ENCODE data around the gene CFAP20. TPM values are rescaled to one million over a fixed set of nuclear protein-coding genes. Genes with fewer than 3 reads are reported as not detected.

The CFAP20 gene
- total RNA-seq, 1 donor, result 26.1 TPM

GRCh38 chr16:58128181-58128631 lies 975 bp downstream of the CFAP20 start:
- no peak for TF ChIP-seq CTCF (IDR thresholded peaks at IDR 0.05; ENCODE audit: extremely low read depth, low read depth, low read length)

GRCh38 chr16:58127634-58128033 lies 1.5 kb downstream of the CFAP20 start:
- TF ChIP-seq CTCF (IDR thresholded peaks at IDR 0.05; ENCODE audit: extremely low read depth, low read depth, low read length), result peak; percentile 31
- H3K79me2 ChIP-seq (ENCODE audit: insufficient read depth, low read length), result peaks cover 60% of the 10 kb centered on the region
- H4K20me1 ChIP-seq (ENCODE audit: insufficient read depth, low read length), result peaks cover 39% of the 10 kb centered on the region
- H2AFZ ChIP-seq (ENCODE audit: low read length), result no peak overlapping the region
- peaks cover 32% of the 10 kb centered on the region for H3K4me1 ChIP-seq (ENCODE audit: insufficient read depth, low read length)
- peak overlapping the region; percentile 95 for H3K4me3 ChIP-seq (ENCODE audit: insufficient read depth, low read length)
- no peaks in the 10 kb centered on the region for H3K36me3 ChIP-seq (ENCODE audit: insufficient read depth, low read length)
- H3K4me2 ChIP-seq (ENCODE audit: insufficient read depth, low read length), result peak overlapping the region; percentile 97
- H3K27ac ChIP-seq (ENCODE audit: low read depth, low read length), result peak overlapping the region; percentile 86
- DNase-seq (ENCODE audit: insufficient read length, low spot score, missing footprints), result peak; percentile 72
- no peaks in the 10 kb centered on the region for H3K27me3 ChIP-seq (ENCODE audit: insufficient read depth, low read length)
- H3K9me3 ChIP-seq (ENCODE audit: low read depth, low read length), result no peaks in the 10 kb centered on the region

More at GRCh38 chr16:58128181-58128631, 975 bp downstream of the CFAP20 start:
- no peaks in the 10 kb centered on the region for H3K9me3 ChIP-seq (ENCODE audit: low read depth, low read length)
- H3K27ac ChIP-seq (ENCODE audit: low read depth, low read length), result peak overlapping the region; percentile 86
- no peaks in the 10 kb centered on the region for H3K36me3 ChIP-seq (ENCODE audit: insufficient read depth, low read length)
- peak overlapping the region; percentile 97 for H3K4me2 ChIP-seq (ENCODE audit: insufficient read depth, low read length)
- H3K79me2 ChIP-seq (ENCODE audit: insufficient read depth, low read length), result peaks cover 54% of the 10 kb centered on the region
- DNase-seq (ENCODE audit: insufficient read length, low spot score, missing footprints), result no peak
- peaks cover 32% of the 10 kb centered on the region for H3K4me1 ChIP-seq (ENCODE audit: insufficient read depth, low read length)
- no peak overlapping the region for H2AFZ ChIP-seq (ENCODE audit: low read length)
- H4K20me1 ChIP-seq (ENCODE audit: insufficient read depth, low read length), result peaks cover 39% of the 10 kb centered on the region
- no peaks in the 10 kb centered on the region for H3K27me3 ChIP-seq (ENCODE audit: insufficient read depth, low read length)
- H3K4me3 ChIP-seq (ENCODE audit: insufficient read depth, low read length), result peak overlapping the region; percentile 95

GRCh38 chr16:58127033-58127556 lies 2.1 kb downstream of the CFAP20 start:
- H3K4me2 ChIP-seq (ENCODE audit: insufficient read depth, low read length), result peak overlapping the region; percentile 97
- H3K9me3 ChIP-seq (ENCODE audit: low read depth, low read length), result no peaks in the 10 kb centered on the region
- H4K20me1 ChIP-seq (ENCODE audit: insufficient read depth, low read length), result peaks cover 39% of the 10 kb centered on the region
- H2AFZ ChIP-seq (ENCODE audit: low read length), result peak overlapping the region; percentile 9
- peak overlapping the region; percentile 95 for H3K4me3 ChIP-seq (ENCODE audit: insufficient read depth, low read length)
- peak; percentile 18 for DNase-seq (ENCODE audit: insufficient read length, low spot score, missing footprints)
- H3K27ac ChIP-seq (ENCODE audit: low read depth, low read length), result peak overlapping the region; percentile 86
- peaks cover 63% of the 10 kb centered on the region for H3K79me2 ChIP-seq (ENCODE audit: insufficient read depth, low read length)
- H3K36me3 ChIP-seq (ENCODE audit: insufficient read depth, low read length), result no peaks in the 10 kb centered on the region
- peaks cover 33% of the 10 kb centered on the region for H3K4me1 ChIP-seq (ENCODE audit: insufficient read depth, low read length)
- TF ChIP-seq CTCF (IDR thresholded peaks at IDR 0.05; ENCODE audit: extremely low read depth, low read depth, low read length), result peak; percentile 36
- no peaks in the 10 kb centered on the region for H3K27me3 ChIP-seq (ENCODE audit: insufficient read depth, low read length)

GRCh38 chr16:58126451-58126961 lies 2.7 kb downstream of the CFAP20 start:
- peaks cover 39% of the 10 kb centered on the region for H3K4me1 ChIP-seq (ENCODE audit: insufficient read depth, low read length)
- H3K79me2 ChIP-seq (ENCODE audit: insufficient read depth, low read length), result peaks cover 67% of the 10 kb centered on the region
- H3K9me3 ChIP-seq (ENCODE audit: low read depth, low read length), result no peaks in the 10 kb centered on the region
- H3K4me3 ChIP-seq (ENCODE audit: insufficient read depth, low read length), result peak overlapping the region; percentile 95
- no peak for TF ChIP-seq CTCF (IDR thresholded peaks at IDR 0.05; ENCODE audit: extremely low read depth, low read depth, low read length)
- H3K4me2 ChIP-seq (ENCODE audit: insufficient read depth, low read length), result peak overlapping the region; percentile 97
- H3K27ac ChIP-seq (ENCODE audit: low read depth, low read length), result peak overlapping the region; percentile 86
- H3K36me3 ChIP-seq (ENCODE audit: insufficient read depth, low read length), result no peaks in the 10 kb centered on the region
- DNase-seq (ENCODE audit: insufficient read length, low spot score, missing footprints), result no peak
- peaks cover 45% of the 10 kb centered on the region for H4K20me1 ChIP-seq (ENCODE audit: insufficient read depth, low read length)
- no peaks in the 10 kb centered on the region for H3K27me3 ChIP-seq (ENCODE audit: insufficient read depth, low read length)
- H2AFZ ChIP-seq (ENCODE audit: low read length), result no peak overlapping the region

All from osteoblast (primary cell).